LNCaP clone FGC (cell line): Measurements from ENCODE around the gene RFX3.
A peak's percentile ranks its signal among the peaks of the same experiment; 100 is the strongest.

Experiments used
- DNase-seq: peaks from one replicate; pipeline ENCODE4 v3.0.0-alpha.2; 2011; ENCODE audit warnings: low read depth
- H3K4me3 ChIP-seq: 2 replicates; pipeline ENCODE4 v1.5.1; 2011; ENCODE audit warnings: mild to moderate bottlenecking, low read depth, low read length, control low read depth
- CTCF ChIP-seq: IDR thresholded peaks from 2 replicates; pipeline ENCODE4 v1.5.1; 2012; ENCODE audit warnings: mild to moderate bottlenecking; ENCODE audit not compliant: control insufficient read depth, insufficient read depth; ENCODE audit errors: extremely low read depth

RFX3 gene

DNA sequence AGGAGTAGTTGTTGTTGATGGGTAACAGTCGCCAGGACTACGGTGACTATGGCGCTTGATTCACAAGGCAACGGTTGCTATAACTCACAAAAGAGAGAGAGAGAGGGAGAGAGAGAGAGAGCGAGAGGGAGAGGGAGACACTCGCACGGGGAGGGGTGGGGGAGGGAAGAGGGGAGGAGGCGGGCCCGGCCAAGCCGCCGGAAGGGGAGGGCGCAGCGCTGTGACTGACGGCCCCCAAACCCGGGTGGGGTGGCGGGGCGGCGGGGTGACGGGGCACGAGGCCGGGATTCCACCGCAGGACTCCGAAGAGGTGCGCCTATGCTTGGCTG is at the start of gene RFX3:
Gene RFX3, minus strand, starts transcription at position 166 of the 329 bp plus-strand sequence. CDS start 130,413 bp downstream, outside the sequence.
- peak; percentile 90 for DNase-seq
- H3K4me3 ChIP-seq: peak within 1 kb of the TSS; percentile 90
- no peak for TF ChIP-seq CTCF

DNA sequence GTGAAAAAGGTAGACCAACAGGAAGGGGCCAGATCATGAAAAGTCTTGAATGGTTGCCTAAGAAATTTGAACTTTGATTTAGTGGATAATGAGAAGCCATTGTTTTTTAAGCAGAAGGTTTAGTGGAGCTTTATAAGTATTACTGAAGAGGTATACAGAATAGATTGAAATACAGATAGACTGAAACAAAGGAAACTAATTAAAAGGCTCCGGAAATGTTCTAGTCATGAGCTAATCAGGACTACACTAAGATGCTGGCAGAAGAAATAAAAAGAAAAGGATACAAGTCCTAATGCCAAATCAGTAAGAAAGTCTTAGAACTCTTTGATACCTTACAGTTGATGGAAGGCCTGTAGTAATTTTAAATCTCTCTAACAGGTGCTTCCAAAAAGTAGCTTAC is 45.7 kb upstream of the RFX3 start:
- H3K4me3 ChIP-seq: no peak overlapping the region
- DNase-seq: no peak
- TF ChIP-seq CTCF: no peak

DNA sequence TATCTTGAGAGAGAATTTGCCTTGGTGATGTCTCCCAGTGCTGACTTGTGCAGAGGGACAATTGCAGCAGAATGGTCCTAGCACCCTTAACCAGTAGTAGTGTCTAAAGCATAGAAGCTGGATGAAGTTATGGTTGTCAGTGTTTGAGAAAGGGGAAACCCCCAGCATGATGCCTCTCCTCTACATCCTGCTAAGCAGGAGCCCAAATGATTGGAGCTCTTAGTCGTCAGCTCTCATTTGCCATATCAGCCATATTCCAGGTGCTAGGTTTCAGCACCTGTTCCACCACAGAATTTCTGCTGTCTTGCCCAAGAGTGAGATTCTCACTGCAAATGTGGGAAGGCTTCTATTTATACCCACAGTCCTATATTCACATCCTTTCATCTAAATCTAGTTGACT is 43.7 kb upstream of the RFX3 start:
- H3K4me3 ChIP-seq: no peak overlapping the region
- DNase-seq: no peak
- TF ChIP-seq CTCF: no peak

- no peak for TF ChIP-seq CTCF
- DNase-seq: no peak
These were observed 42.2 kb upstream of the RFX3 start for GRCh38 chr9:3567988-3568387.

GRCh38 chr9:3553076-3553765 is 27.4 kb upstream of the RFX3 start:
- no peak for TF ChIP-seq CTCF
- no peak overlapping the region for H3K4me3 ChIP-seq
- no peak for DNase-seq

More at GRCh38 chr9:3567988-3568387, 42.2 kb upstream of the RFX3 start:
- no peak overlapping the region for H3K4me3 ChIP-seq

GRCh38 chr9:3549225-3549624 is 23.4 kb upstream of the RFX3 start:
- DNase-seq: no peak
- H3K4me3 ChIP-seq: no peak overlapping the region
- TF ChIP-seq CTCF: no peak

GRCh38 chr9:3548648-3549047 is 22.8 kb upstream of the RFX3 start:
- no peak for DNase-seq
- H3K4me3 ChIP-seq: no peak overlapping the region
- TF ChIP-seq CTCF: no peak
